T-helper 1 cell (primary cell): ENCODE results near the gene SPR.
"Not testable (repeated sequence)": the region's sequence is repeated elsewhere in the genome, so short reads cannot be mapped to it uniquely, and the experiment has no call there.

Experiments
- DNase-seq, 5 donors: peaks; one replicate each; pipeline ENCODE4 v3.0.0-alpha.2; 2012 to 2020

SPR gene

DNA sequence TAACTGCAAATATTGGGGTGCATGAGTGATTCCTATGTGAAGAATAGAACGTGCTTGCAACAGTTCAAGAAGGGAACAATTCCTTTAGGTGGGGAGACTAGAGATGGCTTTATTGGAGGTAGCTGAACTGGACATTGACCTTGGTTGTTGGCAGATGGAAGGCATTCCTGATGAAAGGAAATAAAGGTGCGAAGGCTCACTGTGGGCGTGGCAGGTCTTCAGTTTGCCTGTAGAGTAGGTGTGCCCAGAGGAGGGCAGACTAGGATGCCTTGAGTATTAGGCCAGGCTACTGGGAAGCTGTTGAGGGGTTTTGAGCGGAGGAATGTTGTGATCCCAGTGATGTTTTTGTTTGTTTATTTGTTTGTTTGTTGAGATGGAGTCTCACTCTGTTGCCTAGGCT lies 2.8 kb downstream of the SPR start:
- no peak for DNase-seq

DNA sequence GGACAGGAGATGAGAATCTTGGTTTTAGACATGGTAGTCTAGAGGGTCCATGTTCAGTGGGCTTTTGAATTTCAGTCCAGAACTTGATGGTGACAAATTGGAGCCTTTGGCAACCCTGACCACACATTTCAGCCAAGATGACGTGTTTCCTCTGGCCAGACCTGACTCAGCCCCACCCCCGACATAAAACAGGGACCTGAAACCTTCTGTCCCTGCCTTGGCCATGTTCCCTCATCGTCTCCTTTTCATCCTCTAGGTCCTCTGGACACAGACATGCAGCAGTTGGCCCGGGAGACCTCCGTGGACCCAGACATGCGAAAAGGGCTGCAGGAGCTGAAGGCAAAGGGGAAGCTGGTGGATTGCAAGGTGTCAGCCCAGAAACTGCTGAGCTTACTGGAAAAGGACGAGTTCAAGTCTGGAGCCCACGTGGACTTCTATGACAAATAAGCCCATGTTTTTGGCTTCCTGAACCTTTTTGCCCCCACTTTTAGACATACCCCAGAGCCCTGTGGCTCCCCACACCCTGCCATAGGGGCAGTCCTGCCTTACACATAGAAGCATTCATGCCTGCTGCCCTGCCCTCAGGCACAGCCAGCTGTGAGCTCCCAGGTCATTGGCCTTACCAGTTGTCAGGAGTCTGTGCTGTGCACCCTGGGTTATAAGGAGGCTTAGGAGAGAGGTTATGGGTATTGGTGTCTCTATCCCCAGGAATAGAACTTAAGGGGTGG lies 4.0 kb downstream of the SPR start:
- DNase-seq = no peak

DNA sequence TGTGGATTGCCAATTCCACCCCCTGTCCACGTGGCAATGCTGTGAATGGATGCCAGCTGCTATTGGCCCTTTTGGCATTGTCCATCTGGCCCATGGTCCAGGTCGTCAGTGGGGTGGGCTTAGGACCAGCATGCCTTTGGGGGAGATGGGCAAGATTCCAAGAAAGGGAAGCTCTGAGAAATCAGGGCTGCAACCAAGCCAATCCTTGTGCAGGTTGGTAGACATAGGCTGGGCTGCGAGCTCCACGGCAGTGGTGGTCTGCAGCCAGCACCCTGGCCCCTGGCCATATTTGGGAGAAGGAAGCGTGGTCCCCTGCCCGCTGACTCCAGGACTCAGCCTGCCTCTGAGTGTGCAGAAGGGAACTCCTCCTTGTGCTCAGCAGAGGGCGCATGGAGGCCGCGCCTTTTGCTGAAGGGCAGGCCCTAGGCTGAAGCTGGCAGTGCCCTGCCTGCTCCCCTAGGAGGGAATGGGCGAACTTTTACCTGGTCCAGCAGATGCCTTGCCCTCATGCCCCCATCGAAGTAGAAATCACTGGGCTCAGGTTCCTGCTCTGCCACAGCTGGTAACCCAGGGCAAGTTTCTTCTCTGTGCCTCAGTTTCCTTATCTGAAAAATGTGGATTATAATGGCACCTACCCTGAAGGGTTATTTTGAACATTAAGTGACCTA lies 5.4 kb downstream of the SPR start:
- DNase-seq = peak in 3 of 5 donors; percentile 44 to 59 (median 46)

DNA sequence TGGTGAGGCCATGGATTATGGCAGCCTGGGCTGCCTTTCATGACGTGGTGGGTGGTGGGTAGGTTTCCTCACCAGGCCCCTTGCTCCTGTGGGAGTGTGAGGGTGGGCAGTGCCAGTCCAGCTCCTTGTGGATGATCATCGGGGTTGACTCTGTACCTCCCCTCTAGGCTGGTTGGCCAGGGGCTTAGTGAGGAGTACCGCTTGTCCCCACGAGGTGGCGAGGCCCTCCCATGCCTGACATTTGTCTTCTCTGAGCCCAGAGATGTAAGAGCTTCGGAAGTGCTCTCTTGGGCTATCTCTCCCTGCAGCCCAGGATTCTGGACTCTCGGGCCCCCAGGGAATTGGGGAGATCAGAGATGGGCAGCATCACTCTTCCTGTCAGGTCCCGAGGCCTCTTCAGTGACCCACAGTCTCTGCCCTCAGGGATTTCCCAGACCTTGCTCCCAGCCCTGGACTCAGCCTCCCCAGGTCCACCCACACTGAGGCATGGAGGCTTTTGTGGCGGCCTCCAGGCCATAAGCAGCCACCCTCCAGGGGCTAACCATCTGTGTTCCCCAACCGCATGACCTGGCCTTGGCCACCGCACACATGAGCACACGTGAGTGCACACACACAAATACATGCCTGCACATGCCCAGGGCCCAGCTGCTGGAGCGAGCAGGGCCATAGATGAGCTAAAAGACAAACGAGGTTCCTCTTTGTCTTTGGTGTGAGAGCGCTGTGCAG lies 6.5 kb downstream of the SPR start:
- peak in 1 of 5 donors; percentile 30 for DNase-seq

DNA sequence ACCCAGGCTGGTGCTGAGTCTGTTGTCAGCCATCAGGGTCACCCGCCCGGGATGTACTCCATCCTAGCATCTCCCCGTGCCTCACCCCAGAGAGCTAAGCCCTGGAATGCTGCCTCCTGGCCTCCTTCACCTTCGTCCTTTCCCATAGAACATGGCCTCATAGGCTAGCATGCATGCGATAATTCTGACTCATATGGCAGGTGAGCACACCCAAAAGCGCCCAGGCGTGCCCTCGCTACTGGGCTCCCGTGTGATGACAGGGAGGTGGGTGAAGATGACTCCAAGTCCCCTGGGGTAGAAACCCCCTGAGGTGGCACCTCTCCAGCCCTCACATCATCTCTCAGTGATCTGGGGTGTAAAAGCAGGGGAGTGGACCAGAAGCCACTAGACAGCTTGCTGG lies 7.3 kb downstream of the SPR start:
- DNase-seq = no peak

DNA sequence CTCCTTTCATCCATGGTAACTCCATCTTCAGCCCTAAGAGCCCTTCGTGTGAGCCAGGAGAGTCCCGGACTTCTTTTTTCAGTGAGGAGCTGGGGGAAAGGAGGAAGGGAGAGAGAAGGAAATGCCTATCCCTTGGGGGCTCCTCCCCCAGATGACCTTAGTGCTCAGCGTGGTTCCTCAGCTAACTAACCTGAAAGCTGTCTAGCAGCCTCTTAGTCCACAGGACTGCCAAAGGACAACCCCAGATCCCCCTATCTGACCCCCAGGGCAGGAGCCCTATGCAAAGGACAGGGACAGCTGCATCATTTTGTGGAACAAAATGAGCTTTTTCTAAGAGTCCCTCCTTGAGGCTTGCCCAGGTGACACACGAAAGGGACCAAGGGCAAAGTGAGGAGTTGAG lies 7.9 kb downstream of the SPR start:
- DNase-seq = no peak

DNA sequence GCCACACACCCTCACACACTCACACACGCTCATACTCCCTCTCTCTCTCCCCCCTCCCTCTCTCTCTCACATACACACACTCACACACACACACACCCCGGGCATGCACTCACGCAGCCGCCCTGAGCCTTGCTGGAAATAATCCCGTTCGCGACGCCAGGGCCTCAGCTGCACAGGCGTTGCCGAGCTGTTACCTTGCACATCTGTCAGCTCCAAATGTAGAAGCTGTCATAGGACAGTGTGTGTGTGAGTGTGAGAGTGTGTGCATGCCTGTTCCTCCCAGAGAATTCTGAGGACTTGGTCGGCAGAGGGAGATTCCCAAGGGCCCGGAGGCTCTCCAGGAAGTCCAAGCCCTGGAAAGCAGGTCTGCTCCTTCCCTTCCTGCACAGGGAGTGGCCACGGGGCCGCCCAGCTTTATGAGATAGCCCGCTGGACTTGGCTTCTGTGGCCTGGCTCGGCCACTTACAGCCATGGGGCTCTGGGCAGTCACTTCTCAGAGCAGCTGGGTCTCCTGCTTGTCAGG lies 8.6 kb downstream of the SPR start:
- no peak for DNase-seq

DNA sequence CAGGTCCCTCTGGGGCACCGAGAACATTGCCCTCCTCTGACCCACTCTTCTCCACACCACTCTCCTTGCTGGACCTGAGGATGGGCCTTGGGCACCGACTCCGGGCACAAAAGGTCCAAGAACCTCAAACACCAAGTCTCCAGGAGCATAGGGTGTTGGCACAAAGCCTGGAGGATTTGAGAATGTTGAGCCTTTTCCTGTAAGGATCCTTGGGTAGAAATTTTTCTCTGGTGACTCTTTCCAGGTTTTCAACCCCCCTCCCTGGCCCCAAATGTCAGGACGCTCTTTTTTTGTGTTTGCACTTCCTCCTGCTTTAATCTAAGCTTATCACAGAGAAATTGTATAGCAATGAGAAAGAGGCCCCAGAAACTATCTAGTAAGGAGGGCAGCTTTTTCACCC lies 9.2 kb downstream of the SPR start:
- no peak for DNase-seq

DNA sequence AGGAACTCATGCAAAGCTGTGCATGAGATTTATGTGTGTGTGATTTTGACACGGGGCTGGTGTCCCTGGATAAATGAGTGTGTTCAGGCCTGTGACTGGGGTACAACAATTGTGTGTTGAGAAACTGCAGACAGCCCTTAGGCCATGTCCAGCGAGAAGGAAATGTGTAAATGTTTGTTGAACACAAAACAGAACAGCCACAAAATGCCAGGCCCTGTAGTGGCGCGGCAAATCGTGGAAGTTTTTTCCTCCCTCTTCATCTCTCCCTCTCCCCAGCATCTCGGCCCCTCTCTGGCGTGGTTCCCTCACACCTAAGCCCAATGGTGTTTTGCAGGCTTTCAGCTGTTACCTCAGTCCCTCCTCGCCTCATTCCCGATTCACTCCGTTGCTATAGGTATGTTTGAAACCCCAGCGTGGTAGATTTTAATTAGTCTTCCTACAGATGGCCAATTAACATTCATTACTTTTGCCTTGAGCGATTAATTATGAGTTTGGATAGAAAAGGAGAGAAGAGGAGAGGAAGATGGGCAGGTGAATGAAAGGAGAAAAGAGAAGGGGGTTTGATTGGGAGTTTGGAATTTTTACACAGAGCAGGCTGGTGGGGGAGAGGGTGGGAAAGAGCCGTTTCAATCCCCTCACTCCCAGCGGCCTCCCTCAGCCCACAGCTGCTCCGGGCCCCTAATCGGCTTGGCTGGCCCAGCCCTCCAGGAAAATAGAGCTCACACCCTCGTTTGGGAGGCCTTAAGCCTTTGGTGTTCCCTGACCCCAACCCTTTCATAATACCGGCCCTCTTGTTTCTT lies 10.8 kb downstream of the SPR start:
- no peak for DNase-seq

DNA sequence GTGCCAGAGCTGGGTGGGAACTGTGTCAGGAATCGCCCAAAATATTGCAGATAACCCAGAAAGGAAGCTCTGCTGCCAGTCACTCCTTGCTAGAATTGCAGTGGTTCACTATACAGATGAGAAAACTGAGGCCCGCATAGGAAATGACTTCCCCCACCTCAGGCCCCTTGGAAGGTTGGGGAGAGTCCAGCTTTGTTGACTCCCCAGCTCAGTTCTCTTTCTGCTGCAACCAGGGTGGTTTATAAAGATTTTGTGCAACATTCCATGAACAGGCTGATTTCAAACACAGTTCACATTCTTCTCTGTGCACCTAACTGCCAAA lies 11.3 kb downstream of the SPR start:
- no peak for DNase-seq

DNA sequence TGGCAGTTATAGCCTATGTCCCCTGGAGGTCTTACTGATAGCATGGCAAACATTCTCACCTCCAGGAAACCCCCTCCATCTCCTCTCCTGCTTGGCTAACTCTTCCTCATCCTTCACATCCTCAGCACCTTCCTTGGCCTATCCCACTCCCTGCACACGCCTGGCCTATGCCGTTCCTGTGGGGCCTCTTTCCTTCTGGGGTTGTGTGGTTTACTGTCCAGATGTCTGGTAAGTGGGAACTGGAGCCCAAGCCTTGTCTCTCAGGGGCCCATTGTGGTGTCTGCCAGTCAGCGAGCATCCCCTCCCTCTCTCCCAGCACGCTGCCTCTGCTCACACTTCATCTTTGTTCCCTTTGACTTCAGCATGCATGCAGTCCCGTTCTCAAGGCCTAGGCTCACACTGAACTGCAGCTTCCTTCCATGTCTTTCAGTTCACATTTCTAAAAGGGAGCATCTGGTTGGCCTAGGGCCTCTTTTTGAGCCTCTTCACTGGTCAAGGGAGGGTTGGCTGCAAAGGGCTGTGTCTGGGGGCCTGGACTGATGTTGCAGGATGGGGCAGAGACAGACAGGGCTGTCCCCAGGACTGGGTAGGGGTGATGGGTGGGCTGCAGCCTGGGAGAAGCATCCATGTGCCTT lies 13.1 kb downstream of the SPR start:
- DNase-seq = no peak

DNA sequence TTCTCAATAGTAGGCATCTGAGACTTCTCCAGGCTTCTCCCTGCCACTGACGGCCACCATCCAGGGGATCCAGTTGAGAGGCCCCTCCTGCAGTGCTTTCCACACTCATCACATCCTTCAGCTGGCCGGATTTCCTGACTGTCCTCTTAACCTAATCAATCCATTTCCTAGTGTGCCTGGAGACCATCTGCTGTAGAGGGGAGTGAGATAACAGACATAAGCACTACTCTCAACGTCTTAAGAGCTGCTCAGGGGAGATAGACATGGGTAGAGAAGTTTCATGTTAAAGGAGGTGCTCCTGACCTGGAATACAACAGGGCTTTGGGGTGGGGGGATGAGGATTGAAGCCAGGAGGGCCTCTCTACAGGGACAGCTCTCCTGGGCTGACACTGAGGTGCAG lies 14.2 kb downstream of the SPR start:
- DNase-seq = no peak

DNA sequence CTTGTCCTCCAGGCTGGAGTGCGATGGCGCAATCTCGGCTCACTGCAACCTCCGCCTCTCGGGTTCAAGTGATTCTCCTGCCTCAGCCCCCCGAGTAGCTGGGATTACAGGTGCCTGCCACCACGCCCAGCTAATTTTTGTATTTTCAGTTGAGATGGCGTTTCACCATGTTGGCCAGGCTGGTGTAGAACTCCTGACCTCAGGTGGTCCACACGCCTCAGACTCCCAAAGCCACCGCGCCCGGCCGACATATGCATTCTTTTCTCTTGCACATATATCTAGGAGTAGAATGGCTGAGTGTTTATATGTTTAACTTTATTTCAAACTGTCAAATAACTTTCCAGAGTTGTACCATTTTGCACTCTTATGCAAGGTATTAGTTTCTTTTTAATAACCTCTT lies 20.2 kb downstream of the SPR start:
- DNase-seq = not testable (repeated sequence)

DNA sequence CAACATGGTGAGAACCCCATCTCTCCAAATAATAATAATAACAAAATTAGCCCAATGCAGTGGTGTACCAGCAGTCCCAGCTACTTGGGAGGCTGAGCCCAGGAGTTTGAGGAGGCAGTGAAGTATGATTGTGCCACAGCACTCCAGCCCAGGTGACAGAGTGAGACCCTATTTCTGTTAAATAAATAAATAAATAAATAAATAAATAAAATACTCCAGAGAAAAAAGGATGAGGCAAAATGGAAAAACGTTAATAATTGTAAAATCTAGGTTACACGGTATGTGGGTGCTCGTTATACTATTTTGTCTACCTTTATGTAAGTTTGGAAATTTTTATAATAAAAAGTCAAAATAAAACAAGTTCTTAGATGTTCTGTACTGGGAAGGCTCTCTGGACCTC lies 21.5 kb downstream of the SPR start:
- no peak for DNase-seq

DNA sequence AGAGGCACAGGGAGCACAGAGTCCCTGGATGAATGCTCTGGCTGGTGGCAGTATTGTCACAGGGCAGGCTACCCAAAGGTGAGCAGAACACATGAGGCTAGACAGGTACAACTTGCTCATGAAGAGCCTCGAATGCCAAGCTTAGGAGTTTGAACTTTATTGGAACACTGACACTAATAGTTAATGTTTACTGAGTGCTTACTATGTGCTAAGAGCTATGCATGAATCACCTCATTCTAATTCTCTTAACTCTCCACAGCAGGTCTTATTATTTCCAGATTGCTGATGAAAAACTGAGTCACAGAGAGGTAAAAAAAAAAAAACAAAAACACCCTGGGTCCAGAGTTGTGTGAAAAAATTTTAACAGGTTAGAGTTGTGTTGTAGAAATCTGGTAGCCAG lies 24.0 kb downstream of the SPR start:
- no peak for DNase-seq

DNA sequence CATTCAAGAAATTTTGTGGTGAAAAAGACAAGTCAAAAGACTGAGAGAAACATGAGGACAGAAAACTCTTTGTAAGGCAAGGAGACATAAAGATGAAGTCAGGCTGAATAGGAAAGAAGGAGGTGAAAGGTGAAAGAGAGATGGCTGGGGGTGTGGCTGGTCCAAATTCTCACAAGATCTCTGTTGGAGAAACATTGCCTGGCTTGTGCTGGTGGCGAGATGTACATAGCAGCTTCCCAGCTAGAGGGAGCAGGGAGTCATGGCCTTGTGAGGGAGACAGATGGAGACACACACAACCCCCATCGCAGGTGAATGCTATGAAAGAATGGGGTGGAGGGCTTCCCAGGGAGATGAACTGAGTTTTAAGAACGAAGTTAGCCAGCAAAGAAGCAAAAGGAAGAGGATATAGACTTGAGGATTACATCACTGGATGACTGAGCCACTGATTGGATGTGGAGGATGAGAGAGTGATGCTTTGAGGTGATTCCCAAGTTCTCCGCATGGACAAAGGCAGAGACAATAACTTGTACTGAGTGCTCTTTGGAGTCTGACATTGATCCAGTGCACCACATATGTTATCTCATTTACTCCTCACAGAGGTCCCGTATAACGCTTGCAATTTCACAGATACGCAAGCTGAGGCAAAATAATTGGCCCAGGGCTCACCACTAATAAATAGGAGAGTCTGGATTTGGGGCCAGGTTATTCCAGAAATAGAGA lies 26.4 kb downstream of the SPR start:
- no peak for DNase-seq

DNA sequence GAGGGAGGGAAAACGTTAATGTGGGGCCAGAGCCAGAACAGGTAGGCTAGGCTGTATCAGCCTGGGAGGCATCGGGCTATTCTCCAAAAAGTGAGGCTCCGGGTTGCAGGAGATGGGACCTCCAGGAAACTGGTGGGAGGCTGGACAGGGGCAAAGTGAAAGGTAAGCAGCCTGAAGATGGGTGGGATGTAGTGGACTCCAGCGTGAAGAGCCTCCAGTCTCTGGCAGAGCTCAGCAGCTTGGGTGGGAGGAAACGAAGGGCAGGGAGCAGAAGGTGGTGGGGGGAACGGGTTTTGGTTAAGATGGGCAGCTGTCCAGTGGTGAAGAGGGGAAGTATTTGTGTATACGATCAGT lies 27.0 kb downstream of the SPR start:
- no peak for DNase-seq

DNA sequence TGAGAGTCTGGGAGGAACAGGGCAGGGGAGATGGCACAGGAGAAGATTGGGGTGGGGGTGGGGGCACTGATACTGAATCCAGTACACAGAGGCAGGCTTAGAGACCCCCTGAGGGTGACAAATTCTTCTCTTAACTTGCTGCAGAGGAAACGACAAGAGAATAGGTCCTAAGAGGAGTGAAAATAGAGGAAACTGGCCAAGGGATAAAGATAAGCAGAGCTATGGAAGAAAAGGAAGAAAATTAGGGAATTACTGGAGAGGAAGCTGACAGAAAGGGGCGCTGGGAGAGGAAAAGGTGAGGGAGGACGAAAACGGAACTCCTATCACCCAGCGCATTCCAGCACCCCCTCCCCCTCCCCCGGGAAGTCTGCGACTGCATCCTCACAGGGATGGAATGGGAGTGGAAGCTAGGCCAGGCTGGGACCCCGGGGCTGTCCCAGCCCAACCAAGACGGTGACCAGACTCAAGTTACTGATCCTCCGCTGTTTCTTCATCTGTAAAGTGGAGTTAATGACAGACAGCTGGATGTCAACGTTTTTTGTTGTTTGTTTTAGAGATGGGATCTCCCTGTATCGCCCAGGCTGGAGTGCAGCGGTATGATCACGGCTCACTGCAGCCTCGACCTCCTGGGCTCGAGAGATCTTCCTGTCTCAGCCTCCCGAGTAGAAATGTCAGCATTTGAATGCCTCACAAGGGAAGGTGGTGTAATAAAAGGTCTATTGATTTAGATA lies 27.5 kb downstream of the SPR start:
- no peak for DNase-seq

DNA sequence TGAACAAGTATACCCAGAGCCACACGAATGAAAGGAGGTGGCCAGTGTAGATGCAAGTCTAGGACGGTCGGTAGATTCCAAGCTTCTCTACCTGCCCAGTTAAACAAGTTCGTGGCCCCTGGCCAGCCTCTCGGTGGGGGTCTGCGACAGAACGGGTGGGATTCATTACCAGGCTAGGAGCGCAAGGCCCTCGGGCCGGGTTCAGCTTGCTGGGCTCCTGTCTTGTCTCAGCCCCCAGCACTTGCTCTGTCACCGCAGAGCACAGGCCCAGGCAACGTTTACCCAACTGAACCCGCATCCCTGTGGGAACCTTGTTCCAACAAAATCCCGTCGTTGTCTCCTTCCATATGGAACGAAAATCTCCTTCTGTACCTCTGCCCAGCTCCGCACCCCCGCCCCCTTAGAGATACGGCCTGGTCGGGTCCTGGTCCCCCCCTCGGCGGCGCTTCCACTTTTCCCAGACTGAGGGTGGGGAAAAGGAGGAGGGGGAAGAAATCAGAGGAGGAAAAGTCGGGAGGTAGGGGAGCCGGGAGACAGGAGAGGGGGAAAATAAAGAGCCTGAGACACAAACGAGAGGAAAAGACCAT lies 28.2 kb downstream of the SPR start:
- DNase-seq = no peak

DNA sequence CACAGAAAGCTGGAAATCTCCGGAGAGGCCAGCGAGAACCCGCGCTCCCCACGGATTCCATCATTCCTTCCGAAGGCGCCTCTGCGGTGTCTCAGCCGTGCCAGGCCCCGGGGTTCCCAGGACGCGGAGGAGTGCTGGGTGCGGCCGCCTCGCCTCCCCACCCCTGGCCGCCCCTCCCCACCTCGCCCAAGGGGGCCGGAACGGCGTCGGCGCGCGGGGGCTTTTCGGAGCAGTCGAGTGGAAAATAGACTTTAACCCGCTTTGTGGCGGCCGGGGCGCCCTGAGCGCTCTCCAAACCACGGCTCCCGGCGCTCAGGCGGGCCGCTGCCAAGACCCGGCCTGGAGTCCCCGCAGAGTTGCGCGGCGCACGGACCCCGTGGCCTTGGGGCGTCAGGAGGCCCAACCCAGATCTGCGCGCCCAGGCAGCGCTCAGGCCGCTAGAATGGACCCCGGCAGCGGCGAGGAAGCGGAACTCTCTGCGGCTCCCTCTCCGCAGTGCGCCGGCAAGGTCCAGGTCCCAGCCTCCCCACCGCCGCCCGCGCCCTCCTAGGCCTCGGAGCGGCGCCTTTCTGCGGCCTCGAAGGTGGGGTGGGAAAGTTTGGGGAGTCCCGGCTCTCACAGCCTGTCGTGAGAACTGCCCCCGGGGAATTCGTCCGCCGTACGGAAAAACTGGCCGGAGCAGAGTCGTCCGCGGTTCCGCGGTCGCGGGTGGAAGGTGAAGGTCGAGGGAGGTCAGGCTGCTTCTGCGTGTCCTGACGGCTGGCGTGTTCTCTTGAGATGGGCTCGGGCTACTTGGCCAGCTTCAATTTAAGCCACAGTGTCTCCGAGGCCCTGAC lies 28.9 kb downstream of the SPR start:
- DNase-seq = peak in 2 of 5 donors; percentile 20 to 30
